HL-60 (cell line): ENCODE results near the gene ALPL.

Source experiments
- DNase-seq, 2 experiments: peaks; one replicate each; pipeline ENCODE4 v3.0.0-alpha.2; 2010 to 2020; ENCODE audit warnings: low read depth in 1 of 2, low spot score in 1 of 2
- H3K27ac ChIP-seq: fragments of 250-450 bp; sonication (Bioruptor Pico); replicated peaks from 2 replicates; pipeline ENCODE4 v1.5.1; 2020; ENCODE audit warnings: mild to moderate bottlenecking, moderate library complexity
- H3K27me3 ChIP-seq: fragments of 250-450 bp; sonication (Bioruptor Pico); 2 replicates; pipeline ENCODE4 v1.5.1; 2021; ENCODE audit warnings: mild to moderate bottlenecking, moderate library complexity; ENCODE audit not compliant: insufficient read depth, poor library complexity, severe bottlenecking
- H3K4me3 ChIP-seq: replicated peaks from 2 replicates; pipeline ENCODE4 v1.5.1; 2011; ENCODE audit warnings: mild to moderate bottlenecking, control low read depth, low read length; ENCODE audit not compliant: insufficient read depth
- GABPA ChIP-seq: IDR thresholded peaks from 2 replicates; pipeline ENCODE4 v1.6.1; 2012; ENCODE audit warnings: low read depth
- POLR2AphosphoS5 ChIP-seq: IDR thresholded peaks from 2 replicates; pipeline ENCODE4 v1.6.1; 2012; ENCODE audit warnings: low read depth
- REST ChIP-seq: IDR thresholded peaks from 2 replicates; pipeline ENCODE4 v1.6.1; 2012; ENCODE audit warnings: low read depth; ENCODE audit not compliant: insufficient replicate concordance
- SPI1 ChIP-seq: IDR thresholded peaks from 2 replicates; pipeline ENCODE4 v1.6.1; 2012; ENCODE audit warnings: low read depth, mild to moderate bottlenecking, borderline replicate concordance
- TF ChIP-seq, protein P1 (sequence below): IDR thresholded peaks from one replicate; pipeline ENCODE4 v1.5.1; 2011; ENCODE audit warnings: low read length, control low read depth, inconsistent platforms; ENCODE audit not compliant: insufficient read depth

ALPL gene

GRCh38 chr1:21532496-21532895 lies 23.3 kb downstream of the ALPL start:
- no peak overlapping the region for H3K27ac ChIP-seq
- no peak for DNase-seq
- no peak overlapping the region for H3K4me3 ChIP-seq
- TF ChIP-seq POLR2AphosphoS5 (no peak), SPI1 (no peak), REST (no peak), GABPA (no peak)
- TF ChIP-seq, protein P1, sequence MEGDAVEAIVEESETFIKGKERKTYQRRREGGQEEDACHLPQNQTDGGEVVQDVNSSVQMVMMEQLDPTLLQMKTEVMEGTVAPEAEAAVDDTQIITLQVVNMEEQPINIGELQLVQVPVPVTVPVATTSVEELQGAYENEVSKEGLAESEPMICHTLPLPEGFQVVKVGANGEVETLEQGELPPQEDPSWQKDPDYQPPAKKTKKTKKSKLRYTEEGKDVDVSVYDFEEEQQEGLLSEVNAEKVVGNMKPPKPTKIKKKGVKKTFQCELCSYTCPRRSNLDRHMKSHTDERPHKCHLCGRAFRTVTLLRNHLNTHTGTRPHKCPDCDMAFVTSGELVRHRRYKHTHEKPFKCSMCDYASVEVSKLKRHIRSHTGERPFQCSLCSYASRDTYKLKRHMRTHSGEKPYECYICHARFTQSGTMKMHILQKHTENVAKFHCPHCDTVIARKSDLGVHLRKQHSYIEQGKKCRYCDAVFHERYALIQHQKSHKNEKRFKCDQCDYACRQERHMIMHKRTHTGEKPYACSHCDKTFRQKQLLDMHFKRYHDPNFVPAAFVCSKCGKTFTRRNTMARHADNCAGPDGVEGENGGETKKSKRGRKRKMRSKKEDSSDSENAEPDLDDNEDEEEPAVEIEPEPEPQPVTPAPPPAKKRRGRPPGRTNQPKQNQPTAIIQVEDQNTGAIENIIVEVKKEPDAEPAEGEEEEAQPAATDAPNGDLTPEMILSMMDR, result no peak
- no peaks in the 10 kb centered on the region for H3K27me3 ChIP-seq

GRCh38 chr1:21532992-21533534 lies 23.8 kb downstream of the ALPL start:
- TF ChIP-seq, protein P1, result no peak
- no peak for TF ChIP-seq GABPA
- TF ChIP-seq POLR2AphosphoS5, result no peak
- no peak for TF ChIP-seq REST
- TF ChIP-seq SPI1, result no peak
- Histone ChIP-seq H3K27ac (no peak overlapping the region), H3K4me3 (no peak overlapping the region), H3K27me3 (no peaks in the 10 kb centered on the region)
- no peak for DNase-seq

DNA sequence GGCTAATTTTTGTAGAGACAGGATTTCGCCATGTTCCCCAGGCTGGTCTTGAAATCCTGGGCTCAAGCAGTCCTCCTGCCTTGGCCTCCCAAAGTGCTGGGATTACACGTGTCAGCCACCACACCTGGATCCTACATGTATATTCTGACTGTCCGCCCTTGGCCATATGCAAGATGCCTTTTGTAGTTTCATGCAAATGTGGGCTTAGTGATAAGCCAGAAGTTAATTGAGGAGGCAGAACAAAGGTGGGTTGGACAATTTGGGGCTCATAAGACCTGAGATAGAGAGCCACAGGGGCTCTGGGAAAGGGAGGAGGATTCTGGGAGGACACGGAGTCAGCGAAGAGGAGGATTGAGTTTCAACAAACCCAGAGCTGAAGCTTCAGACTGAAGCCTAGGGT lies 24.9 kb downstream of the ALPL start:
- Histone ChIP-seq H3K27ac (no peak overlapping the region), H3K4me3 (no peak overlapping the region), H3K27me3 (no peaks in the 10 kb centered on the region)
- no peak for TF ChIP-seq REST
- no peak for TF ChIP-seq SPI1
- no peak for TF ChIP-seq GABPA
- no peak for TF ChIP-seq POLR2AphosphoS5
- TF ChIP-seq, protein P1, result no peak
- DNase-seq, result no peak
